ENCODE results near the gene ZIC1.

DNA sequence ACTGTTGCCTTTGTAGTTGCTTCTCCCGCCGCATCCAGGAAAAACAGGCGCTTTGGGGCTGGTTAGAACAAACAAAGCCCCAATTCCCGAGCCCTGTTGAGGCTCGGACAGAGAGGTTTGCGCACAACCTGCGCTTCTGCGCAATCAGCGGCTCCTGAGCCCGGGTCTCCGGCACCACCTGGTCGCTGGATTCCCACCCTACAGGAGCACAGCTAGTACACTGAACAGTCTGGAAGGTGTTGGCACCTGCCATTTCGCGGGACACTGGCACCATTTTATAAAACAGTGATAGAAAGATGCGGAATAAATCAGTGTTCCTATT lies 16.6 kb upstream of the ZIC1 start:
- TF ChIP-seq, protein P1, sequence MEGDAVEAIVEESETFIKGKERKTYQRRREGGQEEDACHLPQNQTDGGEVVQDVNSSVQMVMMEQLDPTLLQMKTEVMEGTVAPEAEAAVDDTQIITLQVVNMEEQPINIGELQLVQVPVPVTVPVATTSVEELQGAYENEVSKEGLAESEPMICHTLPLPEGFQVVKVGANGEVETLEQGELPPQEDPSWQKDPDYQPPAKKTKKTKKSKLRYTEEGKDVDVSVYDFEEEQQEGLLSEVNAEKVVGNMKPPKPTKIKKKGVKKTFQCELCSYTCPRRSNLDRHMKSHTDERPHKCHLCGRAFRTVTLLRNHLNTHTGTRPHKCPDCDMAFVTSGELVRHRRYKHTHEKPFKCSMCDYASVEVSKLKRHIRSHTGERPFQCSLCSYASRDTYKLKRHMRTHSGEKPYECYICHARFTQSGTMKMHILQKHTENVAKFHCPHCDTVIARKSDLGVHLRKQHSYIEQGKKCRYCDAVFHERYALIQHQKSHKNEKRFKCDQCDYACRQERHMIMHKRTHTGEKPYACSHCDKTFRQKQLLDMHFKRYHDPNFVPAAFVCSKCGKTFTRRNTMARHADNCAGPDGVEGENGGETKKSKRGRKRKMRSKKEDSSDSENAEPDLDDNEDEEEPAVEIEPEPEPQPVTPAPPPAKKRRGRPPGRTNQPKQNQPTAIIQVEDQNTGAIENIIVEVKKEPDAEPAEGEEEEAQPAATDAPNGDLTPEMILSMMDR (IDR thresholded peaks at IDR 0.05) = no peak
- no peak for TF ChIP-seq POLR2A (IDR thresholded peaks at IDR 0.05)
